Gastrocnemius medialis (tissue), 4 donors: ENCODE data around the gene AADAC.

Experiments used
- CTCF ChIP-seq, 5 experiments: fragments of 450-650 bp in 3 of 5; fragments of 200-600 bp in 2 of 5; sonication (generic) in 2 of 5; IDR thresholded peaks in 4 of 5; conservative IDR thresholded peaks in 1 of 5; 1 replicate in 4 of 5; 2 replicates in 1 of 5; pipeline ENCODE4 v1.5.1; 2016 to 2019; ENCODE audit warnings: antibody characterized with exemption in 5 of 5, mild to moderate bottlenecking in 3 of 5, moderate library complexity in 3 of 5
- POLR2A ChIP-seq, 2 donors: fragments of 450-650 bp; IDR thresholded peaks; one replicate each; pipeline ENCODE4 v1.6.1; 2017; ENCODE audit warnings: antibody characterized with exemption in 2 of 2, mild to moderate bottlenecking in 2 of 2, moderate library complexity in 2 of 2

GRCh38 chr3:151770956-151771355 lies 43.0 kb upstream of the AADAC start:
- TF ChIP-seq CTCF (IDR thresholded peaks at IDR 0.05 in 4 of 5, conservative IDR thresholded peaks at IDR 0.05 in 1 of 5) (no peak), POLR2A (IDR thresholded peaks at IDR 0.05) (no peak)
